Measurements from ENCODE around the gene CCT2. TPM values are rescaled to one million over a fixed set of nuclear protein-coding genes. Genes with fewer than 3 reads are reported as not detected.

Gene CCT2
- total and polyA plus RNA-seq, 10 of the 15 experiments (the other 5 are each of a cell fraction or from before 2014, with no cell fraction given) = 242 to 418 (median 348) TPM

DNA sequence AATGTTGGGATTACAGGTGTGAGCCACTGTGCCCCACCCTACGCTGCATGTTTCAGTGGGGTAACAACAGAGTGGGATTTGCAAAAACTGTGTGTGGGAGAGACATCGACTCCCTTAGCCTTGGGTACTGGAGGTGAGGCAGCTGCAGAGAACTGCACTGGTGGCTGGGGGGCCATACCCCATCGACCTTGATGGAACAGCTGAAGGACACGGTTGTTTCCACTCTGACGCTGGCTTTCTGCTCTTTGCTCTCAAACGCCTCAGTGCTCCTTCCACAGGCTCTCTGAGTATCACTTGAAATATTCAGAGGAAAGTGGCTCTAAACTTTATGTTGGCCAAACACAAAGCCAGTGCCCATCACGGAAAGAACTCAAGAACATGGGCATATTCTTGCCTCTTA lies 56.3 kb downstream of the CCT2 start:
- Histone ChIP-seq H3K27ac (ENCODE audit: control insufficient read depth, insufficient read depth) (no peak overlapping the region), H3K4me3 (no peak overlapping the region), H3K36me3 (ENCODE audit: control insufficient read depth in 2 of 2, insufficient read depth in 2 of 2, low read length in 1 of 2) (no peaks in the 10 kb centered on the region), H3K27me3 (replicated peaks in 1 of 2; ENCODE audit: control insufficient read depth in 2 of 2, insufficient read depth in 2 of 2, low read length in 1 of 2) (no peaks in the 10 kb centered on the region), H3K4me2 (ENCODE audit: control insufficient read depth, insufficient read depth) (no peak overlapping the region), H3K79me2 (ENCODE audit: control insufficient read depth, insufficient read depth, low read length) (no peaks in the 10 kb centered on the region), H4K20me1 (ENCODE audit: control insufficient read depth, insufficient read depth) (no peaks in the 10 kb centered on the region), H3K4me1 (ENCODE audit: control insufficient read depth, insufficient read depth, low read length) (no peaks in the 10 kb centered on the region), H2AFZ (ENCODE audit: control insufficient read depth, low read depth, low read length) (no peak overlapping the region), H3K9ac (ENCODE audit: control insufficient read depth, insufficient read depth, low read length) (no peak overlapping the region), H3K9me3 (replicated peaks; ENCODE audit: control insufficient read depth, insufficient read depth, low read length) (no peaks in the 10 kb centered on the region)
- FAIRE-seq = no peak
- no peak for ATAC-seq
- ChIA-PET SMC1A (ENCODE audit: uncharacterized antibody, unreplicated experiment) (interaction anchor here (2.0 to 2.1 kb wide), 3 partner anchors 11 to 256 kb away, joined by 5 to 8 read pairs (median 8); no protein-coding TSS in a partner anchor), RAD21 (ENCODE audit: unreplicated experiment) (interaction anchor here (4.1 kb wide), 1 partner anchor 284 kb away, joined by 44 read pairs; no protein-coding TSS in a partner anchor), POLR2A (no interaction called here), CTCF (interaction anchor here (0.7 to 6.6 kb wide), 10 partner anchors 11 to 486 kb away, joined by 3 to 93 read pairs (median 12); no protein-coding TSS in a partner anchor)
- 51% methylated on average over 7 of the region's 7 CpGs for WGBS (ENCODE audit: insufficient coverage, insufficient replicate concordance, low lambda C conversion rate, missing lambda C conversion rate)
- TF ChIP-seq ZNF622 (IDR thresholded peaks at IDR 0.05) = no peak
- TF ChIP-seq YY1 (IDR thresholded peaks at IDR 0.05; ENCODE audit: low read depth, low read length) = no peak
- no peak for TF ChIP-seq SUPT20H (IDR thresholded peaks at IDR 0.05; ENCODE audit: borderline replicate concordance, control insufficient read depth, low read depth, low read length)
- no peak for TF ChIP-seq TARDBP (IDR thresholded peaks at IDR 0.05; ENCODE audit: borderline replicate concordance)
- BruUV-seq (replicated peaks) = no TSS peak
- intact Hi-C loops (cut with micrococcal nuclease; ENCODE audit: unreplicated experiment) = no loop called here
- in situ Hi-C loops (cut with MboI) = loop anchor here (10.0 kb wide), 1 partner anchor 497 kb away; no protein-coding TSS in a partner anchor
- DNase-seq (ENCODE audit: low read depth, low spot score) = no peak

DNA sequence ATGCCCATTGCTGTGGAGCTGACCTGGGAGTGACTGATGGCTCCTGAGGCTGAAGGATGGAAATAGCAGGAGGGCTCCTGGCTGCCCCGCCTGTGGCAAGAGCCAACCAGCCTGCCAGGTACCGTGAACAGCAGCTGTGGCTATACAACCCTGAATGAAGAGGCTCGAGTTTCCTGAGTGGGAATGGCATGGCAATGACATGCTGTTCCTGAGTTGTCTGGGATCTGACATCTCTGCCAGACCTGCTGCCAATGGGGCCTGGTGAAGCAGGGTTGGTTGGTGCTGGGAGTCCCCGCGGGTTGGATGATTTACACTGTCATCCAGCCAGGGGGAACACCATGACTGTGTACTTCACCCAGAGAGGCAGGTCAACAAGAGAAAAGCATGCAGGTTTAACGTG lies 57.3 kb downstream of the CCT2 start:
- Histone ChIP-seq H3K79me2 (ENCODE audit: control insufficient read depth, insufficient read depth, low read length) (no peaks in the 10 kb centered on the region), H3K36me3 (ENCODE audit: control insufficient read depth in 2 of 2, insufficient read depth in 2 of 2, low read length in 1 of 2) (no peaks in the 10 kb centered on the region), H3K4me1 (ENCODE audit: control insufficient read depth, insufficient read depth, low read length) (no peaks in the 10 kb centered on the region), H3K9ac (ENCODE audit: control insufficient read depth, insufficient read depth, low read length) (no peak overlapping the region), H2AFZ (ENCODE audit: control insufficient read depth, low read depth, low read length) (no peak overlapping the region), H4K20me1 (ENCODE audit: control insufficient read depth, insufficient read depth) (no peaks in the 10 kb centered on the region), H3K4me2 (ENCODE audit: control insufficient read depth, insufficient read depth) (no peak overlapping the region), H3K27ac (ENCODE audit: control insufficient read depth, insufficient read depth) (no peak overlapping the region), H3K4me3 (no peak overlapping the region), H3K9me3 (replicated peaks; ENCODE audit: control insufficient read depth, insufficient read depth, low read length) (no peaks in the 10 kb centered on the region), H3K27me3 (replicated peaks in 1 of 2; ENCODE audit: control insufficient read depth in 2 of 2, insufficient read depth in 2 of 2, low read length in 1 of 2) (no peaks in the 10 kb centered on the region)
- no peak for FAIRE-seq
- no TSS peak for BruUV-seq (replicated peaks)
- TF ChIP-seq GATAD2B (conservative IDR thresholded peaks at IDR 0.05; ENCODE audit: low read depth) (no peak), ATF7 (IDR thresholded peaks at IDR 0.05; ENCODE audit: low read depth) (no peak)
- intact Hi-C loops (cut with micrococcal nuclease; ENCODE audit: unreplicated experiment) = no loop called here
- WGBS (ENCODE audit: insufficient coverage, insufficient replicate concordance, low lambda C conversion rate, missing lambda C conversion rate) = 66% methylated on average over 6 of the region's 6 CpGs
- ChIA-PET SMC1A (ENCODE audit: uncharacterized antibody, unreplicated experiment) (no interaction called here), POLR2A (interaction anchor here (0.5 kb wide), 1 partner anchor 44 kb away, joined by 3 read pairs; no protein-coding TSS in a partner anchor), CTCF (interaction anchor here (6.6 kb wide), 1 partner anchor 285 kb away, joined by 93 read pairs; no protein-coding TSS in a partner anchor), RAD21 (ENCODE audit: unreplicated experiment) (no interaction called here)
- in situ Hi-C loops (cut with MboI) = loop anchor here (10.0 kb wide), 1 partner anchor 498 kb away; no protein-coding TSS in a partner anchor
- no peak; the same call in 2 of the 3 replicates for ATAC-seq
- no peak for DNase-seq (ENCODE audit: low read depth, low spot score)
